ENCODE results near the gene CFAP99. TPM values are rescaled to one million over a fixed set of nuclear protein-coding genes. Genes with fewer than 3 reads are reported as not detected.

The CFAP99 gene
- total RNA-seq, 1 experiment from 2014 or later: 0.16 TPM

- peak overlapping the region; percentile 49 for H3K4me3 Mint-ChIP-seq (ENCODE audit: unreplicated experiment)
- H3K36me3 Mint-ChIP-seq (ENCODE audit: insufficient read depth, unreplicated experiment): no peaks in the 10 kb centered on the region
- H3K4me1 Mint-ChIP-seq (ENCODE audit: insufficient read depth, unreplicated experiment): peaks cover 13% of the 10 kb centered on the region
- TF ChIP-seq CTCF (IDR thresholded peaks at IDR 0.05; ENCODE audit: unreplicated experiment): no peak
- CTCF ChIA-PET: interaction anchor here (1.5 to 1.6 kb wide), 2 partner anchors 10 to 182 kb away, joined by 4 to 7 read pairs; no protein-coding TSS in a partner anchor
- H3K27ac Mint-ChIP-seq (ENCODE audit: low read depth, unreplicated experiment): no peak overlapping the region
- DNase-seq (ENCODE audit: unreplicated experiment): peak; percentile 68
- H3K9me3 Mint-ChIP-seq (ENCODE audit: unreplicated experiment): no peaks in the 10 kb centered on the region
- intact Hi-C loops (cut with micrococcal nuclease): no loop called here
- H3K27me3 Mint-ChIP-seq (ENCODE audit: insufficient read depth, unreplicated experiment): peaks cover 13% of the 10 kb centered on the region
- BruUV-seq (replicated peaks): no TSS peak
- POLR2A ChIA-PET: interaction anchor here (0.5 to 1.4 kb wide), 6 partner anchors 11 to 163 kb away, joined by 3 to 5 read pairs (median 3); partner anchors contain the start of genes CFAP99 and MXD4
These were observed 16.5 kb upstream of the CFAP99 start for GRCh38 chr4:2402048-2402842.

- H3K27ac Mint-ChIP-seq (ENCODE audit: low read depth, unreplicated experiment): no peak overlapping the region
- ChIA-PET POLR2A (interaction anchor here (0.8 to 1.4 kb wide), 2 partner anchors 16 to 141 kb away, joined by 3 read pairs; partner anchors contain the start of genes CFAP99 and MXD4), CTCF (interaction anchor here (1.5 to 1.6 kb wide), 2 partner anchors 10 to 183 kb away, joined by 4 to 7 read pairs; no protein-coding TSS in a partner anchor)
- no peak overlapping the region for H3K4me3 Mint-ChIP-seq (ENCODE audit: unreplicated experiment)
- H3K36me3 Mint-ChIP-seq (ENCODE audit: insufficient read depth, unreplicated experiment): no peaks in the 10 kb centered on the region
- no peak for DNase-seq (ENCODE audit: unreplicated experiment)
- no peak for TF ChIP-seq CTCF (IDR thresholded peaks at IDR 0.05; ENCODE audit: unreplicated experiment)
- H3K27me3 Mint-ChIP-seq (ENCODE audit: insufficient read depth, unreplicated experiment): peaks cover 11% of the 10 kb centered on the region
- peaks cover 13% of the 10 kb centered on the region for H3K4me1 Mint-ChIP-seq (ENCODE audit: insufficient read depth, unreplicated experiment)
- intact Hi-C loops (cut with micrococcal nuclease): no loop called here
- H3K9me3 Mint-ChIP-seq (ENCODE audit: unreplicated experiment): no peaks in the 10 kb centered on the region
- no TSS peak for BruUV-seq (replicated peaks)
These were observed 15.8 kb upstream of the CFAP99 start for GRCh38 chr4:2402941-2403340.

GRCh38 chr4:2406406-2406805, 12.3 kb upstream of the CFAP99 start:
- peaks cover 11% of the 10 kb centered on the region for H3K27me3 Mint-ChIP-seq (ENCODE audit: insufficient read depth, unreplicated experiment)
- TF ChIP-seq CTCF (IDR thresholded peaks at IDR 0.05; ENCODE audit: unreplicated experiment): no peak
- H3K36me3 Mint-ChIP-seq (ENCODE audit: insufficient read depth, unreplicated experiment): no peaks in the 10 kb centered on the region
- H3K9me3 Mint-ChIP-seq (ENCODE audit: unreplicated experiment): no peaks in the 10 kb centered on the region
- BruUV-seq (replicated peaks): no TSS peak
- DNase-seq (ENCODE audit: unreplicated experiment): no peak
- intact Hi-C loops (cut with micrococcal nuclease): no loop called here
- no peak overlapping the region for H3K27ac Mint-ChIP-seq (ENCODE audit: low read depth, unreplicated experiment)
- H3K4me1 Mint-ChIP-seq (ENCODE audit: insufficient read depth, unreplicated experiment): peaks cover 13% of the 10 kb centered on the region
- ChIA-PET POLR2A (interaction anchor here (0.6 kb wide), 1 partner anchor 165 kb away, joined by 4 read pairs; the partner anchor contains the start of genes HAUS3 and POLN), CTCF (no interaction called here)
- no peak overlapping the region for H3K4me3 Mint-ChIP-seq (ENCODE audit: unreplicated experiment)

GRCh38 chr4:2406920-2407319, 11.8 kb upstream of the CFAP99 start:
- H3K4me1 Mint-ChIP-seq (ENCODE audit: insufficient read depth, unreplicated experiment): peaks cover 10% of the 10 kb centered on the region
- POLR2A ChIA-PET: interaction anchor here (0.6 kb wide), 1 partner anchor 165 kb away, joined by 4 read pairs; the partner anchor contains the start of genes HAUS3 and POLN
- TF ChIP-seq CTCF (IDR thresholded peaks at IDR 0.05; ENCODE audit: unreplicated experiment): no peak
- H3K4me3 Mint-ChIP-seq (ENCODE audit: unreplicated experiment): no peak overlapping the region
- no TSS peak for BruUV-seq (replicated peaks)
- intact Hi-C loops (cut with micrococcal nuclease): no loop called here
- no peaks in the 10 kb centered on the region for H3K9me3 Mint-ChIP-seq (ENCODE audit: unreplicated experiment)
- no peaks in the 10 kb centered on the region for H3K36me3 Mint-ChIP-seq (ENCODE audit: insufficient read depth, unreplicated experiment)
- CTCF ChIA-PET: no interaction called here
- DNase-seq (ENCODE audit: unreplicated experiment): no peak
- H3K27ac Mint-ChIP-seq (ENCODE audit: low read depth, unreplicated experiment): no peak overlapping the region
- peaks cover 11% of the 10 kb centered on the region for H3K27me3 Mint-ChIP-seq (ENCODE audit: insufficient read depth, unreplicated experiment)

All from MCF 10A (cell line).